ENCODE results near the gene GAGE2A.
"Not testable (repeated sequence)": the region's sequence is repeated elsewhere in the genome, so short reads cannot be mapped to it uniquely, and the experiment has no call there.

DNA sequence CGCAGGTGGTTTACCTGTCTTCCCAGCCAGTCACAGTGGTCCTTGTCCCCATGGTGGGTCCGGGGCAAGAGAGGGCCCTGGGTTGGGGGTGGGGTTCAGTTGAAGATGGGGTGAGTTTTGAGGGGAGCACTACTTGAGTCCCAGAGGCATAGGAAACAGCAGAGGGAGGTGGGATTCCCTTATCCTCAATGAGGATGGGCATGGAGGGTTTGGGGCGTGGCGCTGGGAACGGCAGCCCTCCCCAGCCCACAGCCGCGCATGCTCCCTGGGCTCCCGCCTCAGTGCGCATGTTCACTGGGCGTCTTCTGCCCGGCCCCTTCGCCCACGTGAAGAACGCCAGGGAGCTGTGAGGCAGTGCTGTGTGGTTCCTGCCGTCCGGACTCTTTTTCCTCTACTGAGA, 19.2 kb upstream of the GAGE2A start, which contains the start of gene GAGE12G:
- TF ChIP-seq, protein P1, sequence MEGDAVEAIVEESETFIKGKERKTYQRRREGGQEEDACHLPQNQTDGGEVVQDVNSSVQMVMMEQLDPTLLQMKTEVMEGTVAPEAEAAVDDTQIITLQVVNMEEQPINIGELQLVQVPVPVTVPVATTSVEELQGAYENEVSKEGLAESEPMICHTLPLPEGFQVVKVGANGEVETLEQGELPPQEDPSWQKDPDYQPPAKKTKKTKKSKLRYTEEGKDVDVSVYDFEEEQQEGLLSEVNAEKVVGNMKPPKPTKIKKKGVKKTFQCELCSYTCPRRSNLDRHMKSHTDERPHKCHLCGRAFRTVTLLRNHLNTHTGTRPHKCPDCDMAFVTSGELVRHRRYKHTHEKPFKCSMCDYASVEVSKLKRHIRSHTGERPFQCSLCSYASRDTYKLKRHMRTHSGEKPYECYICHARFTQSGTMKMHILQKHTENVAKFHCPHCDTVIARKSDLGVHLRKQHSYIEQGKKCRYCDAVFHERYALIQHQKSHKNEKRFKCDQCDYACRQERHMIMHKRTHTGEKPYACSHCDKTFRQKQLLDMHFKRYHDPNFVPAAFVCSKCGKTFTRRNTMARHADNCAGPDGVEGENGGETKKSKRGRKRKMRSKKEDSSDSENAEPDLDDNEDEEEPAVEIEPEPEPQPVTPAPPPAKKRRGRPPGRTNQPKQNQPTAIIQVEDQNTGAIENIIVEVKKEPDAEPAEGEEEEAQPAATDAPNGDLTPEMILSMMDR (conservative IDR thresholded peaks at IDR 0.05; ENCODE audit: low read depth in 2 of 2), result not testable (repeated sequence)
- TF ChIP-seq EZH2phosphoT487 (IDR thresholded peaks at IDR 0.05; ENCODE audit: unreplicated experiment); EZH2 (IDR thresholded peaks at IDR 0.05; ENCODE audit: low read depth, unreplicated experiment); JUNB (IDR thresholded peaks at IDR 0.05; ENCODE audit: unreplicated experiment); POLR2AphosphoS5 (IDR thresholded peaks at IDR 0.05; ENCODE audit: low read depth); CREB1 (CRISPR knock-in tag; IDR thresholded peaks at IDR 0.05; ENCODE audit: low read depth); STAT1 (IDR thresholded peaks at IDR 0.05; ENCODE audit: unreplicated experiment); NANOG (IDR thresholded peaks at IDR 0.05; ENCODE audit: borderline replicate concordance); ZNF331 (CRISPR knock-in tag; IDR thresholded peaks at IDR 0.05; ENCODE audit: low read depth); ZNF114 (CRISPR knock-in tag; IDR thresholded peaks at IDR 0.05): not testable (repeated sequence)
- TF ChIP-seq, protein P2, sequence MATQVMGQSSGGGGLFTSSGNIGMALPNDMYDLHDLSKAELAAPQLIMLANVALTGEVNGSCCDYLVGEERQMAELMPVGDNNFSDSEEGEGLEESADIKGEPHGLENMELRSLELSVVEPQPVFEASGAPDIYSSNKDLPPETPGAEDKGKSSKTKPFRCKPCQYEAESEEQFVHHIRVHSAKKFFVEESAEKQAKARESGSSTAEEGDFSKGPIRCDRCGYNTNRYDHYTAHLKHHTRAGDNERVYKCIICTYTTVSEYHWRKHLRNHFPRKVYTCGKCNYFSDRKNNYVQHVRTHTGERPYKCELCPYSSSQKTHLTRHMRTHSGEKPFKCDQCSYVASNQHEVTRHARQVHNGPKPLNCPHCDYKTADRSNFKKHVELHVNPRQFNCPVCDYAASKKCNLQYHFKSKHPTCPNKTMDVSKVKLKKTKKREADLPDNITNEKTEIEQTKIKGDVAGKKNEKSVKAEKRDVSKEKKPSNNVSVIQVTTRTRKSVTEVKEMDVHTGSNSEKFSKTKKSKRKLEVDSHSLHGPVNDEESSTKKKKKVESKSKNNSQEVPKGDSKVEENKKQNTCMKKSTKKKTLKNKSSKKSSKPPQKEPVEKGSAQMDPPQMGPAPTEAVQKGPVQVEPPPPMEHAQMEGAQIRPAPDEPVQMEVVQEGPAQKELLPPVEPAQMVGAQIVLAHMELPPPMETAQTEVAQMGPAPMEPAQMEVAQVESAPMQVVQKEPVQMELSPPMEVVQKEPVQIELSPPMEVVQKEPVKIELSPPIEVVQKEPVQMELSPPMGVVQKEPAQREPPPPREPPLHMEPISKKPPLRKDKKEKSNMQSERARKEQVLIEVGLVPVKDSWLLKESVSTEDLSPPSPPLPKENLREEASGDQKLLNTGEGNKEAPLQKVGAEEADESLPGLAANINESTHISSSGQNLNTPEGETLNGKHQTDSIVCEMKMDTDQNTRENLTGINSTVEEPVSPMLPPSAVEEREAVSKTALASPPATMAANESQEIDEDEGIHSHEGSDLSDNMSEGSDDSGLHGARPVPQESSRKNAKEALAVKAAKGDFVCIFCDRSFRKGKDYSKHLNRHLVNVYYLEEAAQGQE (IDR thresholded peaks at IDR 0.05; ENCODE audit: unreplicated experiment), result not testable (repeated sequence)
- TF ChIP-seq, protein P3, sequence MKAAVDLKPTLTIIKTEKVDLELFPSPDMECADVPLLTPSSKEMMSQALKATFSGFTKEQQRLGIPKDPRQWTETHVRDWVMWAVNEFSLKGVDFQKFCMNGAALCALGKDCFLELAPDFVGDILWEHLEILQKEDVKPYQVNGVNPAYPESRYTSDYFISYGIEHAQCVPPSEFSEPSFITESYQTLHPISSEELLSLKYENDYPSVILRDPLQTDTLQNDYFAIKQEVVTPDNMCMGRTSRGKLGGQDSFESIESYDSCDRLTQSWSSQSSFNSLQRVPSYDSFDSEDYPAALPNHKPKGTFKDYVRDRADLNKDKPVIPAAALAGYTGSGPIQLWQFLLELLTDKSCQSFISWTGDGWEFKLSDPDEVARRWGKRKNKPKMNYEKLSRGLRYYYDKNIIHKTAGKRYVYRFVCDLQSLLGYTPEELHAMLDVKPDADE (IDR thresholded peaks at IDR 0.05), result not testable (repeated sequence)

Data from GM23338 (cell line).